Gastrocnemius medialis (tissue), 4 donors: ENCODE data around the gene CELF1. TPM values are rescaled to one million over a fixed set of nuclear protein-coding genes. Genes with fewer than 3 reads are reported as not detected.
"Not testable (repeated sequence)": the region's sequence is repeated elsewhere in the genome, so short reads cannot be mapped to it uniquely, and the experiment has no call there.

Experiments used
- ATAC-seq, 2 donors: fragments of 150-250 bp; one replicate each; pipeline ENCODE4 v1.9.1; 2016
- DNase-seq, 2 donors: peaks; one replicate each; pipeline ENCODE4 v3.0.0-alpha.2; 2019
- H3K27ac ChIP-seq, 4 donors: fragments of 200-600 bp; sonication (generic); 1 replicate in 1 of 4; 2 replicates in 3 of 4; pipeline ENCODE4 v1.5.1; 2016 to 2018; ENCODE audit warnings: mild to moderate bottlenecking in 2 of 4, moderate library complexity in 1 of 4
- H3K27me3 ChIP-seq, 3 donors: fragments of 200-600 bp; sonication (generic) in 2 of 3; 1 replicate in 1 of 3; 2 replicates in 2 of 3; pipeline versions ENCODE4 v1.5.1 to v1.6.0; 2016 to 2019; ENCODE audit warnings: mild to moderate bottlenecking in 1 of 3, moderate library complexity in 1 of 3
- H3K36me3 ChIP-seq, 2 donors: fragments of 200-600 bp; sonication (generic) in 1 of 2; one replicate each; pipeline ENCODE4 v1.5.1; 2017 to 2018
- H3K4me1 ChIP-seq, 2 donors: fragments of 200-600 bp; sonication (generic) in 1 of 2; one replicate each; pipeline ENCODE4 v1.5.1; 2016 to 2017; ENCODE audit warnings: mild to moderate bottlenecking in 2 of 2
- H3K4me3 ChIP-seq, 4 donors: fragments of 200-600 bp; sonication (generic) in 3 of 4; 1 replicate in 1 of 4; 2 replicates in 3 of 4; pipeline ENCODE4 v1.5.1; 2016 to 2019; ENCODE audit warnings: mild to moderate bottlenecking in 2 of 4
- H3K9me3 ChIP-seq, 3 donors: fragments of 200-600 bp; sonication (generic) in 2 of 3; 1 replicate in 1 of 3; 2 replicates in 2 of 3; pipeline ENCODE4 v1.5.1; 2016 to 2019
- POLR2A ChIP-seq, 2 donors: fragments of 450-650 bp; IDR thresholded peaks; one replicate each; pipeline ENCODE4 v1.6.1; 2017; ENCODE audit warnings: antibody characterized with exemption in 2 of 2, mild to moderate bottlenecking in 2 of 2, moderate library complexity in 2 of 2
- in situ Hi-C, 4 donors: fragments of 200-750 bp; cut with MboI; loops; one replicate each; pipeline versions ENCODE4 v1.15.0 to v1.8.0; 2017; ENCODE audit warnings: low sequenced_read_pairs in 4 of 4
- intact Hi-C: fragments of 100-400 bp; cut with DNase I; formaldehyde crosslinking; loops from one replicate; pipeline ENCODE4 v1.15.1; 2023; ENCODE audit warnings: low total_unique reads
- total RNA-seq, 4 donors: library from RNA; depleted of rRNA; stranded (reverse); fragments of >200 nt; gene quantifications; one replicate each; pipeline versions ENCODE4 v1.1.0 to v1.2.3, GENCODE V29; 2016
- TF ChIP-seq, protein P1 (sequence below), 5 experiments: fragments of 450-650 bp in 3 of 5; fragments of 200-600 bp in 2 of 5; sonication (generic) in 2 of 5; IDR thresholded peaks in 4 of 5; conservative IDR thresholded peaks in 1 of 5; 1 replicate in 4 of 5; 2 replicates in 1 of 5; pipeline ENCODE4 v1.5.1; 2016 to 2019; ENCODE audit warnings: antibody characterized with exemption in 5 of 5, mild to moderate bottlenecking in 3 of 5, moderate library complexity in 3 of 5

The CELF1 gene
- total RNA-seq, 4 donors from 2014 or later: 106 to 185 (median 136) TPM

DNA sequence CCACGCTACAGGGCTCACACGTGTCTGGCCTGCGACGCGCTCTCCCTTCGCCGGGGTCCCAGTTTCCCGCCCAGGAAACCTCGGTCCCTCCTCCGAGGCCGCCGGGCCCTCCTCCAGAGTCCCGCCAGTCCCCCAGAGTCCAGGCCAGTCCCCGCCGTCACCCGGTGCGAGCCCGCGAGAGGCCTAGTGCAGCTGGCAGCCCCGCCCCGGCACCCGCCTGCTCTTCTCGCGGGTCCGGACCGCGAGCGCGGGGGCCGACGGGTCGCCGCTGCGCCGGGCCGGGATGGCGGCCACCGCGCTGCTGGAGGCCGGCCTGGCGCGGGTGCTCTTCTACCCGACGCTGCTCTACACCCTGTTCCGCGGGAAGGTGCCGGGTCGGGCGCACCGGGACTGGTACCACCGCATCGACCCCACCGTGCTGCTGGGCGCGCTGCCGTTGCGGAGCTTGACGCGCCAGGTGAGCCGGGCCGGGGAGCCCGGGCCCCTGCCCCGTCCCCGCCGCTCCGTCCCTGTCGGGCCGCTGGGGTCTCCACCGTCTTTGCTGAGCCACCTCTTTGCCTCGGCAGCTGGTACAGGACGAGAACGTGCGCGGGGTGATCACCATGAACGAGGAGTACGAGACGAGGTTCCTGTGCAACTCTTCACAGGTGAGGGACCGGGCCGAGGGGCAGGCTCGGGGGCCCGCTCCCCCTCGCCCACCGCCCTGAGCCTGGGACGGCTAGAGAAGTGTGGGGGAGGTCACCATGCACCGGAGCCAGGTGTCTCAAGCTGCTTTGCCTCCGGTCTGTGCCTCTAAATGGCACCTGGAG lies 12.6 kb upstream of the CELF1 start, which contains the start of gene PTPMT1:
TSS of gene PTPMT1 (plus strand) at position 260 of the 809 bp plus-strand sequence. CDS start at position 284, 24 bp downstream.
- Histone ChIP-seq H3K36me3 (peaks cover 0 to 7% of the 10 kb centered on the region in 2 donors), H3K4me3 (peak within 1 kb of the TSS; percentile 80 to 97 (median 84)), H3K4me1 (peaks cover 19 to 20% of the 10 kb centered on the region in 2 donors), H3K27me3 (no peaks in the 10 kb centered on the region), H3K27ac (peak within 1 kb of the TSS; percentile 81 to 89 (median 86)), H3K9me3 (no peaks in the 10 kb centered on the region)
- peak; percentile 38 to 70 for DNase-seq
- in situ Hi-C loops: no loop called here
- intact Hi-C loops: no loop called here
- ATAC-seq: peak; percentile 73 to 85
- TF ChIP-seq, protein P1, sequence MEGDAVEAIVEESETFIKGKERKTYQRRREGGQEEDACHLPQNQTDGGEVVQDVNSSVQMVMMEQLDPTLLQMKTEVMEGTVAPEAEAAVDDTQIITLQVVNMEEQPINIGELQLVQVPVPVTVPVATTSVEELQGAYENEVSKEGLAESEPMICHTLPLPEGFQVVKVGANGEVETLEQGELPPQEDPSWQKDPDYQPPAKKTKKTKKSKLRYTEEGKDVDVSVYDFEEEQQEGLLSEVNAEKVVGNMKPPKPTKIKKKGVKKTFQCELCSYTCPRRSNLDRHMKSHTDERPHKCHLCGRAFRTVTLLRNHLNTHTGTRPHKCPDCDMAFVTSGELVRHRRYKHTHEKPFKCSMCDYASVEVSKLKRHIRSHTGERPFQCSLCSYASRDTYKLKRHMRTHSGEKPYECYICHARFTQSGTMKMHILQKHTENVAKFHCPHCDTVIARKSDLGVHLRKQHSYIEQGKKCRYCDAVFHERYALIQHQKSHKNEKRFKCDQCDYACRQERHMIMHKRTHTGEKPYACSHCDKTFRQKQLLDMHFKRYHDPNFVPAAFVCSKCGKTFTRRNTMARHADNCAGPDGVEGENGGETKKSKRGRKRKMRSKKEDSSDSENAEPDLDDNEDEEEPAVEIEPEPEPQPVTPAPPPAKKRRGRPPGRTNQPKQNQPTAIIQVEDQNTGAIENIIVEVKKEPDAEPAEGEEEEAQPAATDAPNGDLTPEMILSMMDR (IDR thresholded peaks at IDR 0.05 in 4 of 5, conservative IDR thresholded peaks at IDR 0.05 in 1 of 5): no peak
- TF ChIP-seq POLR2A (IDR thresholded peaks at IDR 0.05): peak; percentile 39 to 75

DNA sequence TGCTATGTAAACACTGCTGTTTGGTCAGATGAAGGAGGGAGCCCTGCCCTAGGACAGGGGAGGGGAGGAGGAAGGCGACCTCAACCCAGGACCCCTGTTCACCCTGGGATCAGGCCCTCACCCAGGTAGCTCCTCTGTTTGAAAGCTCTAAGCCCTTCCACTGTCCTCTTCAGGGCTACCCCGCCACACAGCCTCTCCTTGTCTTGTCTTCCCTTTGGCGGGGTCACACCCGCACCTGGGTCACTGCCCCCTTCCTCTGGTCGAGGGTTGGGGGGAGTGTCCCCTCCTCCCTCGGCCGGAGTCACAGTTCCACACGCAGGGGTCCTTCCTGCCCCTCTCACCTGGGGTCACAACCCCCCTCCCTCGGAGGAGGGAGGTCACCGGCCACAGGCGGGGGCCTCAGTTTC lies 12.0 kb upstream of the CELF1 start:
- ATAC-seq (peak; percentile 7 to 24), DNase-seq (no peak)
- Histone ChIP-seq H3K9me3 (no peaks in the 10 kb centered on the region), H3K27me3 (no peaks in the 10 kb centered on the region), H3K27ac (peak overlapping the region; percentile 81 to 89 (median 86)), H3K4me1 (peaks cover 16 to 25% of the 10 kb centered on the region in 2 donors), H3K4me3 (peak overlapping the region; percentile 80 to 97 (median 84)), H3K36me3 (peaks cover 0 to 5% of the 10 kb centered on the region in 2 donors)
- no peak for TF ChIP-seq POLR2A (IDR thresholded peaks at IDR 0.05)
- TF ChIP-seq, protein P1 (IDR thresholded peaks at IDR 0.05 in 4 of 5, conservative IDR thresholded peaks at IDR 0.05 in 1 of 5): no peak
- intact Hi-C loops (no loop called here), in situ Hi-C loops (no loop called here)

DNA sequence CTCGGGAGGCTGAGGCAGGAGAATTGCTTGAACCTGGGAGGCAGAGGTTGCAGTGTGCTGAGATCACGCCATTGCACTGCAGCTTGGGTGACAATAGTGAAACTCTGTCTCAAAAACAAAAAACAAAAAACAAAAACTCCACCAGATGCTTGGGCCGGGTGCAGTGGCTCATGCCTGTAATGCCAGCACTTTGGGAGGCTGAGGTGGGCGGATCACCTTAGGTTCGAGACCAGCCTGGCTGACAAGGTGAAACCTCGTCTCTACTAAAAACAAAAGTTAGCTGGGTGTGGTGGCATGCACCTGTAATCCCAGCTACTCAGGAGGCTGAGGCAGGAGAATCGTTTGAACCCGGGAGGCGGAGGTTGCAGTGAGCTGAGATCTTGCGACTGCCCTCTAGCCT lies 11.4 kb upstream of the CELF1 start:
- Histone ChIP-seq H3K4me3 (peak overlapping the region in 1 of 4 donors; percentile 97), H3K4me1 (peaks cover 16 to 25% of the 10 kb centered on the region in 2 donors), H3K27ac (peak overlapping the region; percentile 81 to 89 (median 86))
- H3K27me3 ChIP-seq, H3K36me3 ChIP-seq, in situ Hi-C loops, ATAC-seq, intact Hi-C loops, H3K9me3 ChIP-seq, DNase-seq: not testable (repeated sequence)

DNA sequence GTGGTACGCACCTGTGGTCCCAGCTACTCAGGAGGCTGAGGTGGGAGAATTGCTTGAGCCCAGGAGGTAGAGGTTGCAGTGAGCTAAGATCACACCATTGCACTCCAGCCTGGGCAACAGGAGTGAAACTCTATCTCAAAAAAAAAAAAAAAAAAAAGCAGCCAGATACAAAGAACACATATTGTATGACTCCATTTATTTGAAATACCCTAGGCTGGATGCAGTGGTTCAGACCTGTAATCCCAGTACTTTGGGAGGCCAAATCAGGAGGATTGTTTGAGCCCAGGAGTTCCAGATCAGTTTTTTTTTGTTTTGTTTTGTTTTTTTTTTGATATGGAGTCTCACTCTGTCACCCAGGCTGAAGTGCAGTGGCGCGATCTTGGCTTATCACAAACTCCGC lies 9.5 kb upstream of the CELF1 start:
- intact Hi-C loops, H3K9me3 ChIP-seq, H3K27me3 ChIP-seq, H3K36me3 ChIP-seq, H3K4me3 ChIP-seq, in situ Hi-C loops: not testable (repeated sequence)
- Histone ChIP-seq H3K4me1 (peaks cover 16 to 25% of the 10 kb centered on the region in 2 donors), H3K27ac (peak overlapping the region in 3 of 4 donors; percentile 14 to 89 (median 66))
- ATAC-seq (peak; percentile 21 to 23), DNase-seq (peak in 1 of 2 donors; percentile 11)

DNA sequence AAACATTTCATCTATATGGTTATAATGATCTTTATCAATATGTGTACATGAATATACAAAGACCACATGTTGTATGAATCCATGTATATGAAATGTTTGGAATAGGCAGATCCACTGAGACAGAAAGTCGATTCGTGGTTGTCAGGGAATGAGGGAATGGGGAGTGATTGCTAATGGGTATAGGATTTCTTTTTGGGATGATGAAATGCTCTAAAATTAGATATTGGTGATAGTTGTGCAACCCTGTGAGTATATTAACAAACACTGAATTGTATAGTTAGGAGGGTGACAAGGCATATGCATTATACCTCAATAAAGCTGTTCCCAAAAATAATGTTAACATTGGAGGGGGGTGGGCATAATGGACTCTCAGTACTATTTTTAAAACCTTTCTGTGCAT lies 7.5 kb upstream of the CELF1 start:
- peaks cover 13 to 15% of the 10 kb centered on the region in 2 donors for H3K4me1 ChIP-seq
- peak overlapping the region; percentile 22 to 58 (median 42) for H3K27ac ChIP-seq
- in situ Hi-C loops: no loop called here
- no peak for TF ChIP-seq POLR2A (IDR thresholded peaks at IDR 0.05)
- TF ChIP-seq, protein P1 (IDR thresholded peaks at IDR 0.05 in 4 of 5, conservative IDR thresholded peaks at IDR 0.05 in 1 of 5): no peak
- intact Hi-C loops: no loop called here
- H3K4me3 ChIP-seq: no peak overlapping the region
- H3K27me3 ChIP-seq: no peaks in the 10 kb centered on the region
- ATAC-seq (no peak), DNase-seq (no peak)
- H3K9me3 ChIP-seq: no peaks in the 10 kb centered on the region
- no peaks in the 10 kb centered on the region for H3K36me3 ChIP-seq
